Lower leg skin (tissue), 4 donors: ENCODE measurements around the gene NR1D1. TPM values are rescaled to one million over a fixed set of nuclear protein-coding genes. Genes with fewer than 3 reads are reported as not detected.

Experiments used
- DNase-seq, 2 donors: peaks; one replicate each; pipeline ENCODE4 v3.0.0-alpha.2; 2019; ENCODE audit warnings: low spot score in 2 of 2
- H3K4me3 ChIP-seq: fragments of 200-600 bp; sonication (generic); 2 replicates; pipeline ENCODE4 v1.5.1; 2017; ENCODE audit warnings: mild to moderate bottlenecking, low read depth; ENCODE audit not compliant: poor library complexity, severe bottlenecking
- CTCF ChIP-seq, 3 donors: fragments of 450-650 bp; IDR thresholded peaks; one replicate each; pipeline ENCODE4 v1.5.1; 2016; ENCODE audit warnings: antibody characterized with exemption in 3 of 3, mild to moderate bottlenecking in 3 of 3, moderate library complexity in 2 of 3
- POLR2A ChIP-seq, 2 donors: fragments of 450-650 bp; IDR thresholded peaks; one replicate each; pipeline ENCODE4 v1.6.1; 2016 to 2017; ENCODE audit warnings: antibody characterized with exemption in 2 of 2, mild to moderate bottlenecking in 1 of 2, moderate library complexity in 1 of 2
- WGBS, 2 donors: methylation state at CpG; one replicate each; pipeline ENCODE4 v1.1.5; 2018; 5-methylcytosine and 5-hydroxymethylcytosine counted together
- intact Hi-C: fragments of 100-400 bp; cut with DNase I; formaldehyde crosslinking; loops from one replicate; pipeline ENCODE4 v1.15.0; 2023; ENCODE audit warnings: low total_unique reads
- total RNA-seq, 4 donors: library from RNA; depleted of rRNA; stranded (reverse); fragments of >200 nt; gene quantifications; one replicate each; pipeline ENCODE4 v1.1.0, GENCODE V29; 2016

Gene NR1D1
- total RNA-seq, 4 donors from 2014 or later, result 111 to 194 (median 148) TPM

- DNase-seq, result no peak
- no peak overlapping the region for H3K4me3 ChIP-seq
- intact Hi-C loops, result no loop called here
- TF ChIP-seq POLR2A (IDR thresholded peaks at IDR 0.05), result no peak
- TF ChIP-seq CTCF (IDR thresholded peaks at IDR 0.05), result no peak
- 35 to 37% methylated on average over 8 of the region's 8 CpGs for WGBS, 2 donors
Measured at GRCh38 chr17:40072735-40073346, 27.5 kb downstream of the NR1D1 start.

DNA sequence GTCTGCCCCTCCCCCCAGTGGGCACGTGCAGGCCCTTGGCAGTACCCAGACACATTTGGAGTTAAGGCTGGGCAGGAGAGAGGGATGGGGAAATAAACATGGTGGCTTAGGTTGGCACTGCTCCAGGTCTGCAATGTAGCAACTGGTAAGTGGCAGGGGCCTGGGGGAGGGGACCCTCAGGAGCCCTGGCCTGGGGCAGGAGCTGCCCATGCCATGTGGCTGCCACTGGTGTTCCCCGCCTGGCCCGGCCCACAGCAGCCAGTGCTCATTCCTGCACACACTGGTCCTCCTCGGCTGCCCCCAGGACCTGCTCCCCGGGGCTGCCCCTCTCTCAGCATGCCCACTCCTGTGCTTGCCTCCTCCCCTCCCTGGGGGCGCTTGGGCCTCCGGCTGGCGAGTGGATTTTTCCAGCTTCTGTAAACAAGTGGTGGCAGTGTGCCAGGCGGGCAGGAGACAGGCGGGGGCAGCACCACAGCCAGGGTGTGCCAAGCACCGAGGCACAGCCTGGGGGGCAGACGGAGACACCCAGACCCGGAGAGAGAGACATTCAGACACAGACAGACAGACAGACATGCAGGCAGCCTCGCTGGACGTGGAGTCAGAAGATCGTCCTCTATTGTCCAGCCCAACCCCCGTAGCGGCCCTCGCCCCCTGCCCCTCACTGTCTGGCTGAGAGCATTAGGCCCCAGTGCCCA lies 28.2 kb downstream of the NR1D1 start:
- no peak overlapping the region for H3K4me3 ChIP-seq
- intact Hi-C loops, result no loop called here
- no peak for TF ChIP-seq POLR2A (IDR thresholded peaks at IDR 0.05)
- TF ChIP-seq CTCF (IDR thresholded peaks at IDR 0.05), result no peak
- WGBS, 2 donors, result 3 to 9% methylated on average over 14 to 19 of the region's 19 CpGs
- DNase-seq, result peak; percentile 85 to 96

DNA sequence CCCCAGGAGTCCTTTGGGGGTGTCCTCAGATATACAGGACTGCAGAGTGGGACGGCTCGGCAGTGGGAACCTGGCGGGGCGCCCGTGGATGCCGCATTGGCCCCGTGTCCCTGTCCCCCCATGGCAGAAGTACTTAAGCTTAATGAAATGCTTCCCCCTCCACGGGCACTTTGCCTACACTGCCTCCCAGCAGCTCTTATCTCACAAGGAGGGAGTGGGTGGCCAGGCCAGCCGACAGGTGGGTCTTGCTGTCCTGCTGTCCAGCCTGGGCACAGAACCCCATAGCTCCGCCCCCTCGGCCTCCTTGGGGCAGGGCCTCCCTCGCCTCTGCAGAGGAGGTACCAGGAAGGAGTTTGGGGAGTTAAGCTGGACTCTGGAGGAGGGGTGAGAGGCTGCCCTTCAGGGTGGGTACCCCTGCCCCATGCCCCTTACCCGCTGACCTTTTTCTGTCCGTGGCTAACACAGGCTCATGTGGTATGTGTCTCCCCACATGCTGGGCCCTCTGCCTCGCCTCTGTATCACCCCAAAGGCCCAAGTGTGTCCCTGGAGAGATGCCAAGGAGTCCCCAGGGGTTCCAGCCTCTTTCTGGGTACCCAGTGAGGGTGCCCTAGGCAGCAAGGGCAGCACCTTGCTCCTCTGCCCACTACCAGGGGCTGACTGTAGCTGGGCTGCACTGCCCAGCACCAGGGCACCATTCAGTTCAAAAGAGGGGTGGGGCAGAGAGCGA lies 28.9 kb downstream of the NR1D1 start:
- no peak overlapping the region for H3K4me3 ChIP-seq
- intact Hi-C loops, result no loop called here
- 21 to 23% methylated on average over 15 to 16 of the region's 16 CpGs for WGBS, 2 donors
- TF ChIP-seq CTCF (IDR thresholded peaks at IDR 0.05) (no peak), POLR2A (IDR thresholded peaks at IDR 0.05) (no peak)
- peak in 1 of 2 donors; percentile 95 for DNase-seq

GRCh38 chr17:40070709-40071312 lies 29.6 kb downstream of the NR1D1 start:
- WGBS, 2 donors, result 18 to 24% methylated on average over 8 of the region's 8 CpGs
- H3K4me3 ChIP-seq, result no peak overlapping the region
- TF ChIP-seq CTCF (IDR thresholded peaks at IDR 0.05) (no peak), POLR2A (IDR thresholded peaks at IDR 0.05) (no peak)
- intact Hi-C loops, result no loop called here
- DNase-seq, result no peak

- intact Hi-C loops, result no loop called here
- DNase-seq, result no peak
Measured at GRCh38 chr17:40069751-40070708, 30.4 kb downstream of the NR1D1 start.

More at GRCh38 chr17:40069751-40070708, 30.4 kb downstream of the NR1D1 start:
- H3K4me3 ChIP-seq, result no peak overlapping the region
- TF ChIP-seq CTCF (IDR thresholded peaks at IDR 0.05) (no peak), POLR2A (IDR thresholded peaks at IDR 0.05) (no peak)
- 12 to 14% methylated on average over 13 to 14 of the region's 14 CpGs for WGBS, 2 donors
